HG02763 (cell line): Measurements from ENCODE around the gene PPP1R37.

ENCODE experiments used
- ATAC-seq: cut with Tn5 transposase; IDR thresholded peaks from one replicate; pipeline ENCODE4 v1.9.1; 2021; ENCODE audit warnings: mild to moderate bottlenecking, moderate library complexity; ENCODE audit not compliant: unreplicated experiment

Gene PPP1R37

DNA sequence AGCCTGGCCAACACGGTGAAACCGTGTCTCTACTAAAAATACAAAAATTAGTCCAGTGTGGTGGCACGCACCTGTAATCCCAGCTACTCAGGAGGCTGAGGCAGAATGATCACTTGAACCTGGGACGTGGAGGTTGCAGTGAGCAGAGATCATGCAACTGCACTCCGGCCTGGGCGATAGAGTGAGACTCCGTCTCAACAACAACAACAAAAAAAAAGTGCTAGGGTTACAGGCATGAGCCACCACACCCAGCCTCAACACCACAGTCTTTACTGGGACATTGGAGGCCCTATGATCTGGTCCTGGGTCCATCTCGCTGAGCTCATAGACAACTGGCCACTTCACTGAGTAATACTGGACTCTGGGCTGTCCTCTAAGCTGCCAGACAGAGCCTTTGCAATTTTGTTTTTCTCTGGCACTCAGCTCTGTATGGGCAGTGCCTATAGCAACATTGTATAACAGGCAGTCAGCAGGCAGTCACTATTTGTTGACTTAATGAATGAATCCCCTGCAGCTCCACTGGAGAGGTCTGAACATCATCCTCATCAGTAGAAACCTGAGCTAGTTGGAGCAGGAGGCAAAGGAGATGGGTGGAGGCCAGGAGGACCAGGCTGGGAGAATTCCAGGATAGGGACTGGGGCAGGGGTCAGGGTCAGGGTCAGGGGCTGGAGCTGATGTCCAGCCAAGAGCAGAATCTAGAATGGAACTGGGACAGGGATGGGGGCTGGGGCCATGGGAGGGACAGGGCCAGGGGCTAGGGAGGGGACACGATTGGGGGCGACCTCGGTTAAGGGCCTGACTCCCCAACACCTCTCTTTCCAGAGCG is 93.7 kb downstream of the PPP1R37 start:
- no peak for ATAC-seq

DNA sequence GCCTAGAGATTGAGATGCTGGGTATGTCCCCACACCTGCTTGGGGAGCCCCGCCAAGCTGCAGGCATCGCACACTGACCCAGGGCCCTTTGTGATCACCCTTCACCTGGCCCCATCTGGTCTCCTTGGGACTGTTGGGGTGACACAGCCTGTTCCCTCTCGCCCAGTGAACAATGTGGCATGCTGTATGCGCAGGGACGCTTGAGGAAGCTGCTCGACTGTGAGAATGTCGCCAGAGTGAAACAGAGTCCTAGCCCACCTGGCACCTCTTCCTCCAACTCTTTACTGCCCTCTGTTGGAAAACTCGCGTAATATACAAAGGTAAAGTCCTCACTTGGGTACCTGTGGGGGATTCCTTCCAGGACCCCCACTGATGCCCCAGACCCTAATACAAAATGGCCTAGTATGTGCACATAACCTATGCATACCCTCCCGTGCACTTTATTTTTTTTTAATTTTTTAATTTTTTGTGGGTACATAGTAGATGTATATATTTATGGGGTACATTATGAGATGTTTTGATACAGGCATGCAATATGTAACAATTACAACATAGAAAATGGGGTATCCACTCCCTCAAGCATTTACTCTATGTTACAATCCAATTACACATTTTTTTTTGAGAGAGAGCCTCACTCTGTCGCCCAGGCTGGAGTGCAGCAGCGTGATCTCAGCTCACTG is 94.6 kb downstream of the PPP1R37 start:
- ATAC-seq: no peak

DNA sequence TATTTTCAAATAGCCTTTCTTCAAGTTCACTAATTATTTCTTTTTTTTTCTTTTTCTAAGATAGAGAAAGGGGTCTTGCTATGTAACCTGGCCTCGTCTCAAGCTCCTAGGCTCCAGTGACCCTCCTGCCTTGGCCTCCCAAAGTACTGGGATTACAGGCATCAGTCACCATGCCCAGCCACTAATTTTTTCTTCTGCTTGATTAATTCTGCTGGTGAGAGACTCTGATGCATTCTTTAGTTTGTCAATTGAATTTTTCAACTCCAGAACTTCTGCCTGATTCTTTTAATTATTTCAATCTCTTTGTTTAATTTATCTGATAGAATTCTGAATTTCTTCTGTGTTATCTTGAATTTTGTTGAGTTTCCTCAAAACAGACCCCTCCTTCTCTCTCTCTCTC is 97.0 kb downstream of the PPP1R37 start:
- no peak for ATAC-seq

DNA sequence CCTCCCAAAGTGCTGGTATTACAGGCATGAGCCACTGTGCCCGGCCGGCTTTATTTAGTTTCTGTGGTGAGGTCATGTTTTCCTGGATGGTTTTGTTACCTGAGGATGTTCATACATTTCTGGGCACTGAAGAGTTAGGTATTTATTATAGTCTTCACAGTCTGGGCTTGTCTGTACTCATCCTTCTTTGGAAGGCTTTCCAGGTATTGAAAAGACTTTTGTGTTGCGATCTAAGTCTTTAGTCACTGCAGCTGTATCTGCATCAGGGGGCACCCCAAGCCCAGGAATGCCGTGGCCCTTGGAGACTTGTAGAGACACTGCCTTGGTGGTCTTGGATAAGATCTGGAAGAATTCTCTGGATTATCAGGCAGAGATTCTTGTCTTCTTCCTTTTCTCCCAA is 98.4 kb downstream of the PPP1R37 start:
- ATAC-seq: no peak

DNA sequence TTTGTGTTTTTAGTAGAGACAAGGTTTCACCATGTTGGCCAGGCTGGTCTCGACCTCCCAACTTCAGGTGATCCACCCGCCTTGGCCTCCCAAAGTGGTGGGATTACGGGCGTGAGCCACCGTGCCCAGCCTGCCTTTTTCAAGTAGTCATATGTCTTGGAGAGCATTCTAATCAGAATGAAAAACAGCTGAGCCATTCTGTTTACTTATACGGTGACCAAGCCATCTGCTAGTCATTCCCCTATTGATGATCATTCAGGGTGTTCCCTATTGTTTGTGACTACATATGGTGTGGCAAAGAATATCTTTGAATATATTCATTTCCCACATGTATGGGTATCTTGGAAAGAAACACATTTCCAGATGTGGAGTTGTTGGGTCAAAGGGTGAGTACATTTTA is 102.8 kb downstream of the PPP1R37 start:
- no peak for ATAC-seq
